Natural killer cell treated with Interleukin-12 subunit alpha and Interleukin-12 subunit beta and Interleukin-15 and Interleukin-18, amount 100 ng/mL, for 72 hours (primary cell): Measurements from ENCODE around the gene HCRTR1. TPM values are rescaled to one million over a fixed set of nuclear protein-coding genes. Genes with fewer than 3 reads are reported as not detected.
"Not testable (repeated sequence)": the region's sequence is repeated elsewhere in the genome, so short reads cannot be mapped to it uniquely, and the experiment has no call there.

Experiments
- ATAC-seq, 2 donors: fragments of 150-1000 bp; cut with Tn5 transposase in 1 of 2; sonication (Bioruptor Pico), chemical (Tn5 transposase) in 1 of 2; 2 replicates each; pipeline ENCODE4 v1.10.0; 2021
- DNase-seq: peaks from one replicate; pipeline ENCODE4 v3.0.0; 2022; ENCODE audit warnings: low spot score
- H3K27ac Mint-ChIP-seq, 2 donors: 1 replicate in 1 of 2; 2 replicates in 1 of 2; pipeline ENCODE4 v1.8.0; 2022; ENCODE audit warnings: mixed read lengths in 2 of 2, mild to moderate bottlenecking in 1 of 2, moderate library complexity in 1 of 2
- H3K27me3 Mint-ChIP-seq, 2 donors: 1 replicate in 1 of 2; 2 replicates in 1 of 2; pipeline ENCODE4 v1.8.0; 2022; ENCODE audit warnings: mixed read lengths in 2 of 2
- H3K36me3 Mint-ChIP-seq: one replicate; pipeline ENCODE4 v1.8.0; 2022; ENCODE audit warnings: mixed read lengths
- H3K4me1 Mint-ChIP-seq, 2 donors: 1 replicate in 1 of 2; 2 replicates in 1 of 2; pipeline ENCODE4 v1.8.0; 2022; ENCODE audit warnings: low read depth in 2 of 2, mixed read lengths in 2 of 2, mild to moderate bottlenecking in 1 of 2
- H3K4me3 Mint-ChIP-seq: one replicate; pipeline ENCODE4 v1.8.0; 2022; ENCODE audit warnings: mixed read lengths
- H3K9me3 Mint-ChIP-seq: 2 replicates; pipeline ENCODE4 v1.8.0; 2022; ENCODE audit warnings: mixed read lengths
- total RNA-seq, 2 donors: library from RNA; stranded (reverse); gene quantifications; one replicate each; pipeline ENCODE4 v1.2.3, GENCODE V29; 2022

Gene HCRTR1
- total RNA-seq, 2 donors from 2014 or later = not detected

DNA sequence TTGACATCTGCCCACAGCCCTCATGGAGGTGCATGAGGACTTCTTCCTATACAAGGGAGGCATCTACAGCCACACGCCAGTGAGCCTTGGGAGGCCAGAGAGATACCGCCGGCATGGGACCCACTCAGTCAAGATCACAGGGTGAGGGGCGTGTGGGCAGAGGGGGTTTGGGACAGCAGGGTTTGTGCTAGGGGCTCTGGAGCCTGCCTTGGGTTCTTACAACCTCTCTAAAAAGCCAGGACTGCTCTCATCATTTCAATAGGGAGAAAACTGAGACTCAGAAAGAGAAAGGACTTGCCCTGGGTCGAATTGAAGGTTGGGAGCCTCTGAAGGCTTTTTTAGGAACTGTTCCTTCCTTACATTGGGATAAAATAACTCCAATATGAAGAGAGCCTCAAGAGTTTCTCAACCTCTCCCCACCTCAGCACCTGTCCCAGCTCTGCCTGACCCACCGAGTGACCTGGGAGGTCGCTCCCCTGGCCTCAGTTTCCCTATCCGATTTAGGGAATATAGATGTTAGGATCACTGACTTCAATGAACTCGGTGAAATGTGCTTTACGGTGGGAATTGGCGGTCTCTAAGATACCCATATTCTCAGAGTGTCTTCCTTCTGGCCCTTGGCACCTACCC, 31.6 kb upstream of the HCRTR1 start:
- H3K9me3 Mint-ChIP-seq = no peaks in the 10 kb centered on the region

DNA sequence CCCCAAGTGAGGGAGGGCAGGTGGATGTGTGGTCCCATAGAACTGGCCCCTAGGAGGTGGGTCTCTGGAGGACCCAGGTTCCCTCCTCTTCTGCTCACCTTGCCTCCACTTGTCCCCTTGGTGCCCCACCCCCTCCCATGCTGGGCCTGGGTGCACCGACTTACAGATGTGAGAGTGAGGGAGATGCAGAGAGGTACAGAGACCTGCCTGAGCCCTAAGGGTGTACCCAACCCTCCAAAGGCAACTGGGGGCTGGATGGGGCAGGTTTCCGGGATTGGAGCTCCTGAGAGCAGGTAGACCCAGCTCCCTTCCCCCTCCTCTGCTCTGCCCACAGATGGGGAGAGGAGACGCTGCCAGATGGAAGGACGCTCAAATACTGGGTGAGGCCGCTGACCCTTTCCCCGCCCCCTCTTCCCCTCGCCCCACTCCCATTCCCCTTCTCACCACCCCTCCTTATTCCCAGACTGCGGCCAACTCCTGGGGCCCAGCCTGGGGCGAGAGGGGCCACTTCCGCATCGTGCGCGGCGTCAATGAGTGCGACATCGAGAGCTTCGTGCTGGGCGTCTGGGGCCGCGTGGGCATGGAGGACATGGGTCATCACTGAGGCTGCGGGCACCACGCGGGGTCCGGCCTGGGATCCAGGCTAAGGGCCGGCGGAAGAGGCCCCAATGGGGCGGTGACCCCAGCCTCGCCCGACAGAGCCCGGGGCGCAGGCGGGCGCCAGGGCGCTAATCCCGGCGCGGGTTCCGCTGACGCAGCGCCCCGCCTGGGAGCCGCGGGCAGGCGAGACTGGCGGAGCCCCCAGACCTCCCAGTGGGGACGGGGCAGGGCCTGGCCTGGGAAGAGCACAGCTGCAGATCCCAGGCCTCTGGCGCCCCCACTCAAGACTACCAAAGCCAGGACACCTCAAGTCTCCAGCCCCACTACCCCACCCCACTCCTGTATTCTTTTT, 30.8 kb upstream of the HCRTR1 start:
- Mint-ChIP-seq H3K9me3 (no peaks in the 10 kb centered on the region), H3K4me3 (no peak overlapping the region), H3K27ac (no peak overlapping the region), H3K36me3 (no peaks in the 10 kb centered on the region), H3K4me1 (peaks cover 0 to 3% of the 10 kb centered on the region in 2 donors), H3K27me3 (peaks cover 9 to 17% of the 10 kb centered on the region in 2 donors)
- no peak for DNase-seq
- no peak for ATAC-seq

More for the DNA sequence above, 31.6 kb upstream of the HCRTR1 start:
- ATAC-seq (no peak), DNase-seq (no peak)
- Mint-ChIP-seq H3K4me1 (peaks cover 0 to 3% of the 10 kb centered on the region in 2 donors), H3K27ac (no peak overlapping the region), H3K36me3 (no peaks in the 10 kb centered on the region), H3K27me3 (peaks cover under 1 to 11% of the 10 kb centered on the region in 2 donors), H3K4me3 (no peak overlapping the region)

DNA sequence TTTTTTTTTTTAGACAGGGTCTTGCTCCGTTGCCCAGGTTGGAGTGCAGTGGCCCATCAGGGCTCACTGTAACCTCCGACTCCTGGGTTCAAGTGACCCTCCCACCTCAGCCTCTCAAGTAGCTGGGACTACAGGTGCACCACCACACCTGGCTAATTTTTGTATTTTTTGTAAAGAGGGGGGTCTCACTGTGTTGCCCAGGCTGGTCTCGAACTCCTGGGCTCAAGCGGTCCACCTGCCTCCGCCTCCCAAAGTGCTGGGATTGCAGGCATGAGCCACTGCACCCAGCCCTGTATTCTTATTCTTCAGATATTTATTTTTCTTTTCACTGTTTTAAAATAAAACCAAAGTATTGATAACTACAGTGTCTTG, 30.2 kb upstream of the HCRTR1 start:
- H3K27ac Mint-ChIP-seq, H3K4me3 Mint-ChIP-seq, ATAC-seq, H3K36me3 Mint-ChIP-seq, DNase-seq, H3K4me1 Mint-ChIP-seq, H3K9me3 Mint-ChIP-seq: not testable (repeated sequence)
- peaks cover 15 to 23% of the 10 kb centered on the region in 2 donors for H3K27me3 Mint-ChIP-seq

DNA sequence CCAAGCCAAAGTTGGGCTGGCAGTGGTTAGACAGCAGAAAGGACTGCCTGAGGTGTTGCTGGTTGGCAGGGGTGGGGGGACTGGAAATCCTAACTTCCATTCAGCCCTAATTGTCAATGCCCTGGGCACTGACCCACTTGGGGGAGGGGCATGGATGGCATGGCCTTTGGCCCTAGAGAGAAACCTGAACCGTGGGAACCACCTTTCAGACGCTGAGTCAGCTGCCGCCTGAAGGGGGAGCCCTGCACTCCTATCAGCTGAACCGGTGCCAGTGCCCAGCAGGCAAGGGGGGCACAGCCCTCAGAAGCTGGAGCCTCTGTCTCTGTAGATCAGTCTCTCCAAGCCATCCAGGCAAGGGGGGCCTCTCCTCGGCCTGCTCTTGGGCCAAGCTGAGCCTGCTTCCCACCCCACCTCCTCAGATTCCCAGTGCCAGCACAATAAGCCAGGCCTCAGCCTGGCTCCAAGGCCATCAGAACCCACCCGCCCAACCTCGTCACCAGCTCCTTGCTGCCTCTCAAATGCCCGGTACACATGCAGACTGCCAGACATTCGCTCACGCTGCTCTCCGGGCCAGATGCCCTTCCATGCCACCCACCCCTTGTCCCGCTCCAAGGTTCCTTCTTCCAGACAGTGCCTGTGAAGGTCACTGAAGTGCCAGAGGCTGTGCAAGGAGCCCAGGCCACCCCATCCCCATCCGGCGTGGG, 29.6 kb upstream of the HCRTR1 start:
- Mint-ChIP-seq H3K27ac (no peak overlapping the region), H3K4me3 (no peak overlapping the region), H3K27me3 (peaks cover 19 to 23% of the 10 kb centered on the region in 2 donors), H3K4me1 (peaks cover 0 to 3% of the 10 kb centered on the region in 2 donors), H3K9me3 (no peaks in the 10 kb centered on the region), H3K36me3 (no peaks in the 10 kb centered on the region)
- ATAC-seq = peak; percentile 56 to 63
- DNase-seq = peak; percentile 68

DNA sequence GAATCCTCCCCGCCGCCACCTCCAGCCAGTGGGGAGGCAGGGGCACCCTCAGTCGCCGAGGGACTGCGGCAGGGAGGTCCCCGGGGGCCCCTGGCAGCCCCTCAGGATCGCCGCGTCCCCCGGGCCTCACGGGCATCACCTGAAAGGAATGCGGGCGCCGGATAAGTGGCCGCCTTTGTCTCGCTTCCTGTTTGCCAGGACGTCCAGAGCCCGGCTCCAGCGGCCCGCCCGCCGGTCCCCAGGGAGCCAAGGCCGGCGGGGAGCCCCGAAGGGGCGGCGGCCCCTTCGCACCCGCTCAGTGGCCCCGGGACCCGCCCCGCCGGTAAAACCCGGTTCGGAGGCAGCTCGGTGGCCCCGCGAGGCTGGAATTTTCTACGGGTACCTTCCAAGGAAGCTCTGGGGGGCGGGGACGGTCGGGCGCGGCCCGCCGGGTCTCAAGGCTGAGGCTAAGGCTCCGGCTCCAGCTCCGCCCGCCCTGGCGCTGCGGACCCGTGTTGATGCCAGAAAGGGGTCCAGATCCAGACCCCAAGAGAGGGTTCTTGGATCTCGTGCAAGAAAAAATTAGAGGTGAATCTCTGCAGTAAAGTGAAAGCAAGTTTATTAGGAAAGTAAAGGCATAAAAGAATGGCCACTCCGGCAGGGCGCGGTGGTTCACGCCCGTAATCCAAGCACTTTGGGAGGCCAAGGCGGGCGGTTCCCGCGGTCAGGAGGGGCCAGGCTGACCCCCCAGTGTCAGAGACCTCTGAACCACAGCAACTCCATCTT, 28.6 kb upstream of the HCRTR1 start:
- H3K4me1 Mint-ChIP-seq = peaks cover 0 to 5% of the 10 kb centered on the region in 2 donors
- DNase-seq (no peak), ATAC-seq (no peak)
- H3K27me3 Mint-ChIP-seq = peaks cover 19 to 23% of the 10 kb centered on the region in 2 donors
- H3K4me3 Mint-ChIP-seq = no peak overlapping the region
- no peaks in the 10 kb centered on the region for H3K36me3 Mint-ChIP-seq
- no peaks in the 10 kb centered on the region for H3K9me3 Mint-ChIP-seq
- H3K27ac Mint-ChIP-seq = no peak overlapping the region

DNA sequence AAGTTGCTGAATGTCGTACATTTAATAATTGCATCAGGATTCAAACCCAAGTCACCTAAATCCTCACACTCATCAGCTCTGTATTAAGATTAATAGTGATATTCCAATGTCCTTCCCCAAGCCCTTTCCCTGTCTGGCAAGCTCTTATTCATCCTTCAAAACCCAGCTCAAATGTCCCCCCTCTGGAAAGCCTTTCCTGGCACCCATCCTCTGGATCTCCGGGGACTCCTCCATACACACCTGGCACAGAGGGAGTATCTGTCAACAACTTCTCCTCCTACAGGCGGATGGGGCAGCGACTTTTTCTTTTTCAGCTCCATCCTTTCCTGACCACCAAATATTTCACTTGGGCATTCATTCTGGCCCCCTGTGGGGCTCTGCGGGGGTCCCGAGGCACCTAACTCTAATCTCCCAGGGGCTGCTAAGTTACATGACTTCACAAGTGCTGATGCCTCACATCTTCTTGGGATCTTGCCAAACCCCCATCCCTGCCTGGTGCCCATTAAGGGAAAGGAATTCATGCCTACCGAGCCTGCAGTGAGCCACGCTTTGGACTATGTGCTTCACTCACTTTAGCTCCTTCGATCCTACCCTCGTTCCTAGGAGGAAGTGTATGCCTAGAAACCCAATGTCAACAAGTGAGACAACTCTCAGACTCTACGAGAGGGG, 25.9 kb upstream of the HCRTR1 start:
- Mint-ChIP-seq H3K27me3 (peaks cover 26 to 32% of the 10 kb centered on the region in 2 donors), H3K9me3 (no peaks in the 10 kb centered on the region), H3K27ac (no peak overlapping the region), H3K4me1 (peaks cover 0 to 5% of the 10 kb centered on the region in 2 donors), H3K36me3 (no peaks in the 10 kb centered on the region), H3K4me3 (no peak overlapping the region)
- ATAC-seq (no peak), DNase-seq (no peak)

DNA sequence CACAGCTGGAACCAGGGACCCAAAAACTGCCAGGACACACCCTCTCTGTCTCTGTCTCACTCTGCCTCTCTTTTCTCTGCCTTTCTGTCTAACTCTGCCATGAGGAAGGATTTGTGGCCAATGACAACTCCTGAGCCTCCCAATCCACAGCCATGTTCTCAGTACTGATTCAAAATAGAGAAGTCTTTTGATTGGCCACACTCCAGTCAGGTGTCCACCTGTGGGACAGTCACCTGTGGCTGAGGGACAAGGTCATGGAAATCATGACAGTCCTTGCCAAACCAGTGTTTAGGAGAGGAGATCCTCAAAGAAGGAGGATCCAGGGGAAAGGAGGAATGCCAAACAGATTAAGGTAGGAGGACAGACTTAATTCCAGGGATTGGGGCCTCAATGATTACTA, 25.4 kb upstream of the HCRTR1 start:
- H3K36me3 Mint-ChIP-seq = no peaks in the 10 kb centered on the region
- H3K4me3 Mint-ChIP-seq = no peak overlapping the region
- H3K27me3 Mint-ChIP-seq = peaks cover 26 to 34% of the 10 kb centered on the region in 2 donors
- peaks cover 0 to 5% of the 10 kb centered on the region in 2 donors for H3K4me1 Mint-ChIP-seq
- DNase-seq (no peak), ATAC-seq (no peak)
- no peak overlapping the region for H3K27ac Mint-ChIP-seq
- H3K9me3 Mint-ChIP-seq = no peaks in the 10 kb centered on the region

DNA sequence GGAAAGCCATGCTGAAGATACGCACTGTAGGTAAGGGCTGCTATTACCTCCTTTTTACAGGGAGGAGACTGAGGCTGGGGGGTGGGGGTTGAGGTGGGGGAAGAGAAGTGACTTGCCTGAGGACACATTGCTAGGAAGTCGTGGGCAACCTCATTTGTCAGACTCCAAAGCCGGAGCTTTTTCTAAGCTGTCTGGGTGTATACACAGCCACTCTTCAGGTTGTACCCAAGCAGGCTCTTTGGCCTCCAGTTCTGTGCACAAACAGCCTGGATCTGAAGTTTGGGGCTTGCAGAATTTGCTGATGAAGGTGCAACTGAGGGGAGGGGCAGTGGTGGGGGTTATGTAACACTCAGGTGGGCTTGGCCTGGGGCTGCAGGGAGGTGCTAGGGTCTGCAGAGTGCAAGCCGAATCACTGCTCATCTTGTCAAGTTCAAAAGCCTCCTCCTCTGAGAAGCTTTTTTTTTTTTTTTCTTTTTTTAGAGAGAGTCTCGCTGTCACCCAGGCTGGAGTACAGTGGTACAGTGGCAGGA, 24.3 kb upstream of the HCRTR1 start:
- Mint-ChIP-seq H3K36me3 (no peaks in the 10 kb centered on the region), H3K27ac (no peak overlapping the region), H3K4me3 (no peak overlapping the region), H3K9me3 (no peaks in the 10 kb centered on the region), H3K27me3 (peaks cover 26 to 31% of the 10 kb centered on the region in 2 donors), H3K4me1 (peaks cover 0 to 5% of the 10 kb centered on the region in 2 donors)
- DNase-seq = no peak
- ATAC-seq = no peak

DNA sequence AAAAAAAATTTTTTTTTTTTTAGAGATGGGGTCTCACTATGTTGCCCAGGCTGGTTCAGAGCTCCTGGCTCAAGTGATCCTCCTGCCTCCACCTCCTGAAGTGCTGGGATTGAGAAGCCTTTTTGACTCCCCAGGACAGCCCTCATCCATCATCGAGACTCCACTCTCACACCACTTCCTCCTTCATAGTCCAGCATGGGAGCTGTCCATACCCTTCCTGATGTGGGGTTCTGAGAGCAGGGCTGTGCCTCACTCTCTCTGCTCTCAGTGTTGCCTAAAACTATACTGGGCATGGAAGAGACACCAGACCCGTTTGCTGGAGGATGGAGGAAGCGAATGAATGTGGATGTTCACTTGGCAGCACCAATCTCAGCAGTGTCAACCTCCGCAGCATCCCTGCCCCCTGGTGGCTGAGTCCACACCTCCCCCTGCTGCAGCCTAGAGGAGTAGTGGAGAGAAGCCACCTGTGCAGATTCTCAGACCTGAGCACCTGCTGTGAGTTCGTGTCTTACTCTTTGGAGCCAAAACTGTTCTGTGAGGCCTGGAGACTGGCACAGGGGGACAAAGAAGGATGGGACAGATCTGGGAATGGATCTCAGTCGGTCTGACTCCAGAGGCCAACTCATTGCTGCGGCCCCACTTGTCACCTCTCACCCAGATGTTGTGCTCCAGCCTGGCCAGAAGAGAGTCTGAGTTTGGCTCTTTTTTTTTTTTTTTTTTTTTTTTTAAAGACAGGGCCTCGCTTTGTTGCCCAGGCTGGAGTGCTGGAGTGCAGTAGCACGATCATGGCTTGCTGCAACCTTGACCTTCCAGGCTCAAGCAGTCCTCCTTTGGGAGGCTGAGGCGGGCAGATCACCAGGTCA, 23.5 kb upstream of the HCRTR1 start:
- Mint-ChIP-seq H3K36me3 (no peaks in the 10 kb centered on the region), H3K4me1 (peaks cover 0 to 5% of the 10 kb centered on the region in 2 donors)

DNA sequence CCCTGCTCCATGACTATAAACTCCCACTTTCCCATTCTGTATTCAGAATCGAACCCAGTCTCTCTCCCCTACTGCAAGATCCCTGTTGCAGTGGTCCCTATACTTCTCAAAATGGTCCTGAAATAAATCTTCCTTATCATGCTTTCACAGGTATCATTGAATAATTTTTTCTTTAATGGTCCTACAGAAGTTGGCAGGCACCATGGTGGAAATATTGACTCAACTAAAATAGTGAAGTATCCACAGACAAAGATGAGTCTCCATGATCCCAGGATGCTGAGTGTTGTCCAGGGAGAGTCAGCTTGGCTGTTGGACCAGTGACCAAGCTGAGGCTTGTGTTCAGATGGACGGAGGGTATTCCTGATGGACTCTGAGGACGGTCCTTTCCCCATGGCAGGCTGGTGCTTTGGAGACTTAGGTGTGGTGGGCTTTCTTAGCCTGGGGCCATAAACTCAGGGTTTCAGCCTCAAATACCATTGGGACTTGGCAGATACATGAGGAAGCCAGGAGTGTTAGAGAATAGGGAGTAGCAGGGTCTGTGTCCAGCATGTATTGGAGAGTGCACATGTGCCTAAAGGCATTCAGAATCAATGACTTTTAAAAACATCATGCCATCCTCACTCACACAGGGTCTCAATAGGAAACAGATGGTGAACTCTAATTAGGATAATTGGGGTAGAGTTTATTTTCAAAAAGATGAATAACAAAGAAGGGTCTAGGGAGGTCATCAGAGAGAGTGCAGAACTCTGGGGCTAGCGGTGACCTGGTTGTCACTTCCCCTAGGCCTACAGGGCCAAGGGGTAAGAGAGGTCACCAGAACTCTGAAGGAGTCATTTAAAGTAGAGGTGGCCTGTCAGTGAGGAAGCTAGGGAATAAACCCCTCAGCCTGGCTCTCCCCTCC, 21.4 kb upstream of the HCRTR1 start:
- Mint-ChIP-seq H3K27ac (no peak overlapping the region), H3K9me3 (no peaks in the 10 kb centered on the region), H3K27me3 (peaks cover 23 to 27% of the 10 kb centered on the region in 2 donors), H3K4me3 (no peak overlapping the region), H3K36me3 (no peaks in the 10 kb centered on the region), H3K4me1 (peaks cover 0 to 2% of the 10 kb centered on the region in 2 donors)
- DNase-seq = no peak
- no peak for ATAC-seq

More for the DNA sequence above, 23.5 kb upstream of the HCRTR1 start:
- Mint-ChIP-seq H3K4me3 (no peak overlapping the region), H3K27ac (no peak overlapping the region), H3K9me3 (no peaks in the 10 kb centered on the region), H3K27me3 (peaks cover 26 to 31% of the 10 kb centered on the region in 2 donors)
- DNase-seq (peak; percentile 73), ATAC-seq (peak; percentile 70 to 83)

DNA sequence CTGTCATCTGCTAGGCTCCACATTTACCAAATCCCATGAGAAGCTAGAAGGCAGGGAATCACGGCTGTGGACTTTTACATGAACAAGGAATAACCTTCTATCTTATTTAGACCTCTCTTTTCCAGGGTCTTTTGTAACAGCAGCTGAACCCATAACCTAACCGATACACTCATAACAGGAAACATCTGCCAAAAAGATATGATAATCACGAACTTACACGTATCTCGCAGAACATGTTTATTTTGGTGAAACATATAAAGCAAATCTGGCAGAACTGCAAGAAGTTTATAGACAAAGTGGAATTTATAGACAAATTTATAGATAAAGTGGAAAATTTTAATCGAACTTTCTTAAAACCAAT, 20.8 kb upstream of the HCRTR1 start:
- no peak overlapping the region for H3K27ac Mint-ChIP-seq
- ATAC-seq (no peak), DNase-seq (no peak)
- H3K27me3 Mint-ChIP-seq = peaks cover 17 to 21% of the 10 kb centered on the region in 2 donors
- no peaks in the 10 kb centered on the region for H3K9me3 Mint-ChIP-seq
- no peak overlapping the region for H3K4me3 Mint-ChIP-seq
- H3K36me3 Mint-ChIP-seq = no peaks in the 10 kb centered on the region
- peaks cover 0 to 2% of the 10 kb centered on the region in 2 donors for H3K4me1 Mint-ChIP-seq
